CD4-positive, alpha-beta memory T cell (primary cell): ENCODE results near the gene DCTD. TPM values are rescaled to one million over a fixed set of nuclear protein-coding genes. Genes with fewer than 3 reads are reported as not detected.
A peak's percentile ranks its signal among the peaks of the same experiment; 100 is the strongest.
"Not testable (repeated sequence)": the region's sequence is repeated elsewhere in the genome, so short reads cannot be mapped to it uniquely, and the experiment has no call there.

Source experiments
- CTCF ChIA-PET: fragments of 350-600 bp; sonication (Branson Sonifier 250); formaldehyde crosslinking; loops from one replicate; lab custom pipeline; 2021; ENCODE audit warnings: inconsistent platforms; ENCODE audit not compliant: partially characterized antibody; lab: Charles Lee
- POLR2A ChIA-PET: fragments of 350-600 bp; sonication (Branson Sonifier 250); formaldehyde crosslinking; loops from one replicate; lab custom pipeline; 2021; ENCODE audit not compliant: partially characterized antibody; lab: Charles Lee
- DNase-seq, 5 donors: peaks; one replicate each; pipeline versions ENCODE4 v3.0.0 to v3.0.0-alpha.2; 2020 to 2022; ENCODE audit warnings: mixed read lengths in 1 of 5
- H3K27ac ChIP-seq: one replicate; pipeline ENCODE4 v1.7.0; 2013; ENCODE audit warnings: low read depth, low read length
- H3K27me3 ChIP-seq: 2 replicates; pipeline ENCODE4 v1.7.0; 2013; ENCODE audit warnings: mild to moderate bottlenecking, low read length, moderate library complexity; ENCODE audit not compliant: insufficient read depth
- H3K36me3 ChIP-seq: 2 replicates; pipeline ENCODE4 v1.7.0; 2013; ENCODE audit warnings: mild to moderate bottlenecking, low read length, moderate library complexity; ENCODE audit not compliant: insufficient read depth
- H3K4me1 ChIP-seq: 2 replicates; pipeline ENCODE4 v1.7.0; 2013; ENCODE audit warnings: mild to moderate bottlenecking, low read length, moderate library complexity; ENCODE audit not compliant: insufficient read depth
- H3K4me3 ChIP-seq, 2 donors: one replicate each; pipeline ENCODE4 v1.7.0; 2013; ENCODE audit warnings: low read length in 2 of 2, mild to moderate bottlenecking in 1 of 2
- H3K9me3 ChIP-seq, 2 donors: one replicate each; pipeline ENCODE4 v1.7.0; 2013; ENCODE audit warnings: low read length in 2 of 2, control low read depth in 1 of 2; ENCODE audit not compliant: control insufficient read depth in 1 of 2
- H3K27ac Mint-ChIP-seq, 7 donors: one replicate each; pipeline ENCODE4 v1.8.0; 2020 to 2021; ENCODE audit warnings: mixed read lengths in 7 of 7, mild to moderate bottlenecking in 6 of 7, inconsistent platforms in 3 of 7, moderate library complexity in 3 of 7
- H3K27me3 Mint-ChIP-seq, 2 donors: one replicate each; pipeline ENCODE4 v1.8.0; 2020 to 2021; ENCODE audit warnings: mixed read lengths in 2 of 2
- H3K36me3 Mint-ChIP-seq, 2 donors: one replicate each; pipeline ENCODE4 v1.8.0; 2020 to 2021; ENCODE audit warnings: mixed read lengths in 2 of 2, inconsistent platforms in 1 of 2, mild to moderate bottlenecking in 1 of 2
- H3K4me1 Mint-ChIP-seq, 4 donors: one replicate each; pipeline ENCODE4 v1.8.0; 2020 to 2021; ENCODE audit warnings: mixed read lengths in 4 of 4, mild to moderate bottlenecking in 1 of 4
- H3K4me3 Mint-ChIP-seq, 8 donors: one replicate each; pipeline ENCODE4 v1.8.0; 2020 to 2021; ENCODE audit warnings: mixed read lengths in 8 of 8, mild to moderate bottlenecking in 7 of 8, moderate library complexity in 6 of 8, inconsistent platforms in 3 of 8
- H3K9me3 Mint-ChIP-seq, 8 donors: one replicate each; pipeline ENCODE4 v1.8.0; 2020 to 2021; ENCODE audit warnings: mixed read lengths in 8 of 8, mild to moderate bottlenecking in 5 of 8, inconsistent platforms in 3 of 8, moderate library complexity in 1 of 8
- intact Hi-C: fragments of 100-400 bp; cut with micrococcal nuclease; formaldehyde crosslinking; loops from one replicate; pipeline ENCODE4 v1.15.1; 2023
- polyA plus RNA-seq, 2 donors: library from polyadenylated mRNA; unstranded; fragments of 300-500 nt; fragmentation: Illumina TruSeq; gene quantifications; one replicate each; pipeline ENCODE4 v1.2.3, GENCODE V29; 2021
- total RNA-seq, 2 experiments: library from RNA; stranded (reverse); gene quantifications; one replicate each; pipeline ENCODE4 v1.2.3, GENCODE V29; 2021

The DCTD gene
- total and polyA plus RNA-seq, 4 experiments from 2014 or later, result 66.6 to 119 (median 77.2) TPM

GRCh38 chr4:182904211-182904761 lies 12.9 kb downstream of the DCTD start:
- no peak for DNase-seq
- intact Hi-C loops, result no loop called here
- Mint-ChIP-seq H3K36me3 (peaks cover 61 to 77% of the 10 kb centered on the region in 2 donors), H3K27me3 (no peaks in the 10 kb centered on the region), H3K27ac (peak overlapping the region in 2 of 7 donors; percentile 15 to 31), H3K4me3 (no peak overlapping the region), H3K9me3 (no peaks in the 10 kb centered on the region), H3K4me1 (peaks cover 8 to 16% (median 10%) of the 10 kb centered on the region in 4 donors)
- Histone ChIP-seq H3K9me3 (no peaks in the 10 kb centered on the region), H3K27ac (no peak overlapping the region), H3K27me3 (no peaks in the 10 kb centered on the region), H3K4me3 (no peak overlapping the region), H3K4me1 (no peaks in the 10 kb centered on the region), H3K36me3 (peaks cover 30% of the 10 kb centered on the region)
- ChIA-PET POLR2A (no interaction called here), CTCF (interaction anchor here (1.8 kb wide), 1 partner anchor 10 kb away, joined by 5 read pairs; no protein-coding TSS in a partner anchor)

GRCh38 chr4:182903013-182903412 lies 14.2 kb downstream of the DCTD start:
- ChIA-PET POLR2A (no interaction called here), CTCF (no interaction called here)
- no peak overlapping the region for H3K27ac Mint-ChIP-seq
- H3K27me3 Mint-ChIP-seq, result no peaks in the 10 kb centered on the region
- H3K4me3 ChIP-seq, result no peak overlapping the region
- H3K9me3 ChIP-seq, result no peaks in the 10 kb centered on the region
- peaks cover 30% of the 10 kb centered on the region for H3K36me3 ChIP-seq
- intact Hi-C loops, result no loop called here
- H3K4me3 Mint-ChIP-seq, result no peak overlapping the region
- DNase-seq, result no peak
- peaks cover 65 to 81% of the 10 kb centered on the region in 2 donors for H3K36me3 Mint-ChIP-seq
- H3K4me1 ChIP-seq, result no peaks in the 10 kb centered on the region
- H3K9me3 Mint-ChIP-seq, result no peaks in the 10 kb centered on the region
- peaks cover 5 to 16% (median 9%) of the 10 kb centered on the region in 4 donors for H3K4me1 Mint-ChIP-seq
- no peak overlapping the region for H3K27ac ChIP-seq
- H3K27me3 ChIP-seq, result no peaks in the 10 kb centered on the region

DNA sequence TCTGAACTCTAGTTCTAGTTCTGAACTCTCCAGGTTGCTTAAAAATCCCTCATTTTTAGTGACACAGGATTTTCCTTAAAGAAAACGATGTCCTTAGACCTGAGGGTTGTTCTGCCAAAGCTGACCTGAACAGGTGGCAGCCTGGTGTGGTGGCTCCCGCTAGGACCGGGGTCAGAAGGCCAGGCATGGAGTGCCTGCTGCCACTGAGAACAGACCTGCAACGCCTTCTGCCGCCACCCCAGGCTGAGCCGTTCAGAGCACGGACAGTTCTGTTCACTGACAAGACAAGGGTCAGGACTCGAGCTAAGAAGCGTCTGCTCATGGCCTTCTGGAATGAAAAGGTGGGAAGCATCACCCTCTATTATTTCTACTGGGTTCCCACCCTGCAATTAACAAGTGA lies 15.8 kb downstream of the DCTD start:
- H3K36me3 Mint-ChIP-seq, result peaks cover 64 to 79% of the 10 kb centered on the region in 2 donors
- peaks cover 4 to 14% (median 9%) of the 10 kb centered on the region in 4 donors for H3K4me1 Mint-ChIP-seq
- no peak for DNase-seq
- no peak overlapping the region for H3K4me3 ChIP-seq
- no peak overlapping the region for H3K4me3 Mint-ChIP-seq
- H3K36me3 ChIP-seq, result peaks cover 25% of the 10 kb centered on the region
- intact Hi-C loops, result no loop called here
- no peak overlapping the region for H3K27ac ChIP-seq
- H3K27ac Mint-ChIP-seq, result peak overlapping the region in 1 of 7 donors; percentile 19
- CTCF ChIA-PET, result interaction anchor here (0.8 kb wide), 1 partner anchor 22 kb away, joined by 3 read pairs; no protein-coding TSS in a partner anchor
- POLR2A ChIA-PET, result no interaction called here
- H3K27me3 ChIP-seq, result no peaks in the 10 kb centered on the region
- H3K27me3 Mint-ChIP-seq, result no peaks in the 10 kb centered on the region
- no peaks in the 10 kb centered on the region for H3K9me3 Mint-ChIP-seq
- H3K4me1 ChIP-seq, result no peaks in the 10 kb centered on the region
- H3K9me3 ChIP-seq, result no peaks in the 10 kb centered on the region

DNA sequence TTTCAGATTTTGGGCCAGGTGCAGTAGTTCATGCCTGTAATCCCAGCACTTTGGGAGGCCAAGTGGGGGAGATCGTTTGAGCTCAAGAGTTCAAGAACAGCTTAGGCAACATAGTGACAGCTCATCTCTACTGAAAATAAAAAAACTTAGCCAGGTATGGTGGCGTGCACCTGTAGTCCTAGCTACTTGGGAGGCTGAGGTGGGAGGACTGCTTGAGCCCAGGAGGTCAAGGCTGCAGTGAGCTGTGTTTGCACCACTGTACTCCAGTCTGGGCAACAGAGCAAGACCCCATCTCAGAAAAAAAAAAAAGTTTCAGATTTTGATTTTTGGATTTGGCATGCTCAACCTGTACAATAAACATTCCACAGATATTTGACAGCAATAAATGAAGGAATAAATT lies 17.2 kb downstream of the DCTD start:
- H3K4me1 ChIP-seq, H3K9me3 ChIP-seq, CTCF ChIA-PET, H3K27me3 Mint-ChIP-seq, H3K27ac ChIP-seq, POLR2A ChIA-PET, H3K27me3 ChIP-seq, H3K4me3 ChIP-seq, intact Hi-C loops, H3K9me3 Mint-ChIP-seq, DNase-seq, H3K4me3 Mint-ChIP-seq: not testable (repeated sequence)
- Mint-ChIP-seq H3K36me3 (peaks cover 70 to 81% of the 10 kb centered on the region in 2 donors), H3K27ac (peak overlapping the region in 2 of 7 donors; percentile 30 to 35), H3K4me1 (peaks cover 4 to 10% (median 8%) of the 10 kb centered on the region in 4 donors)
- peaks cover 37% of the 10 kb centered on the region for H3K36me3 ChIP-seq

GRCh38 chr4:182898479-182898799 lies 18.7 kb downstream of the DCTD start:
- H3K27me3 Mint-ChIP-seq, result no peaks in the 10 kb centered on the region
- peaks cover 66 to 82% of the 10 kb centered on the region in 2 donors for H3K36me3 Mint-ChIP-seq
- Histone ChIP-seq H3K36me3 (peaks cover 38% of the 10 kb centered on the region), H3K27ac (no peak overlapping the region), H3K4me3 (no peak overlapping the region), H3K27me3 (no peaks in the 10 kb centered on the region), H3K9me3 (no peaks in the 10 kb centered on the region), H3K4me1 (no peaks in the 10 kb centered on the region)
- ChIA-PET POLR2A (no interaction called here), CTCF (no interaction called here)
- no peak for DNase-seq
- peak overlapping the region in 2 of 7 donors; percentile 71 to 83 for H3K27ac Mint-ChIP-seq
- H3K4me1 Mint-ChIP-seq, result peaks cover under 1 to 5% (median 2%) of the 10 kb centered on the region in 4 donors
- intact Hi-C loops, result no loop called here
- no peak overlapping the region for H3K4me3 Mint-ChIP-seq
- no peaks in the 10 kb centered on the region for H3K9me3 Mint-ChIP-seq

GRCh38 chr4:182897601-182898478 lies 19.3 kb downstream of the DCTD start:
- Mint-ChIP-seq H3K36me3 (peaks cover 66 to 83% of the 10 kb centered on the region in 2 donors), H3K27ac (peak overlapping the region in 1 of 7 donors; percentile 83), H3K4me1 (peaks cover 0 to 5% (median under 1%) of the 10 kb centered on the region in 4 donors), H3K4me3 (no peak overlapping the region), H3K9me3 (no peaks in the 10 kb centered on the region), H3K27me3 (no peaks in the 10 kb centered on the region)
- Histone ChIP-seq H3K27me3 (no peaks in the 10 kb centered on the region), H3K9me3 (no peaks in the 10 kb centered on the region), H3K36me3 (peaks cover 40% of the 10 kb centered on the region), H3K4me1 (no peaks in the 10 kb centered on the region), H3K4me3 (no peak overlapping the region), H3K27ac (no peak overlapping the region)
- DNase-seq, result no peak
- CTCF ChIA-PET, result no interaction called here
- POLR2A ChIA-PET, result no interaction called here
- intact Hi-C loops, result no loop called here

DNA sequence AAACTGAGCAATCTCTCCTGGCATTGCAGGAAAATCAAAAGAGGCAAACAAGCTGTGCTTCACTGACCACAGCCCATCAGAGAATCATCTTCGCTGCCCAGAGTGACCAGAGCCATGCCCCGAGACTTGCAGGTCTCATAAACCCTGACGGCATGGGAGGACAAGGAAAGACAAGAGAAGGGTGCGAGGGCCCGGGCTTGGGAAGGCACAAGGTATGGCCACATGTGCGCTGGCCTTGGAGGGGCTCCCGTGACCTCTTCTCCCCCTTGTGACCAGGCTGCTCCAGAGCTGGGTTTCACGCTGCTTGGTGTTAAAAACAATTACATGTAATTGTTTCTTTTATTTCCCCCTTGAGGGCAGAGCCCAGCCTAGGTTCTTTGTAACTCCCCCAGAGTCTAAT lies 20.8 kb downstream of the DCTD start:
- no peaks in the 10 kb centered on the region for H3K27me3 Mint-ChIP-seq
- no peak overlapping the region for H3K4me3 ChIP-seq
- CTCF ChIA-PET, result no interaction called here
- H3K36me3 ChIP-seq, result peaks cover 43% of the 10 kb centered on the region
- H3K27ac ChIP-seq, result no peak overlapping the region
- H3K9me3 Mint-ChIP-seq, result no peaks in the 10 kb centered on the region
- H3K4me3 Mint-ChIP-seq, result no peak overlapping the region
- no peaks in the 10 kb centered on the region for H3K9me3 ChIP-seq
- DNase-seq, result no peak
- no peaks in the 10 kb centered on the region for H3K4me1 Mint-ChIP-seq
- no peak overlapping the region for H3K27ac Mint-ChIP-seq
- H3K4me1 ChIP-seq, result no peaks in the 10 kb centered on the region
- POLR2A ChIA-PET, result no interaction called here
- intact Hi-C loops, result no loop called here
- no peaks in the 10 kb centered on the region for H3K27me3 ChIP-seq
- peaks cover 67 to 89% of the 10 kb centered on the region in 2 donors for H3K36me3 Mint-ChIP-seq
